ENCODE results near the gene TRANK1. TPM values are rescaled to one million over a fixed set of nuclear protein-coding genes. Genes with fewer than 3 reads are reported as not detected.

Gene TRANK1
- total and polyA plus RNA-seq, 10 donors = 5.3 to 75.6 (median 54.2) TPM

- Histone ChIP-seq H3K27ac (no peak overlapping the region), H3K36me3 (peaks cover 0 to 60% (median 17%) of the 10 kb centered on the region in 6 donors), H3K27me3 (replicated peaks in 1 of 7) (no peaks in the 10 kb centered on the region), H3K4me3 (no peak overlapping the region), H3K4me1 (peaks cover 5 to 33% (median 12%) of the 10 kb centered on the region in 6 donors), H3K9me3 (no peaks in the 10 kb centered on the region)
- intact Hi-C loops (cut with DNase I; ENCODE audit: low total_unique reads) = no loop called here
- WGBS, 5 donors = 91 to 97% (median 92%) methylated on average over 2 of the region's 2 CpGs
- no peak for DNase-seq
- TF ChIP-seq POLR2A (IDR thresholded peaks at IDR 0.05) = no peak
- TF ChIP-seq, protein P1, sequence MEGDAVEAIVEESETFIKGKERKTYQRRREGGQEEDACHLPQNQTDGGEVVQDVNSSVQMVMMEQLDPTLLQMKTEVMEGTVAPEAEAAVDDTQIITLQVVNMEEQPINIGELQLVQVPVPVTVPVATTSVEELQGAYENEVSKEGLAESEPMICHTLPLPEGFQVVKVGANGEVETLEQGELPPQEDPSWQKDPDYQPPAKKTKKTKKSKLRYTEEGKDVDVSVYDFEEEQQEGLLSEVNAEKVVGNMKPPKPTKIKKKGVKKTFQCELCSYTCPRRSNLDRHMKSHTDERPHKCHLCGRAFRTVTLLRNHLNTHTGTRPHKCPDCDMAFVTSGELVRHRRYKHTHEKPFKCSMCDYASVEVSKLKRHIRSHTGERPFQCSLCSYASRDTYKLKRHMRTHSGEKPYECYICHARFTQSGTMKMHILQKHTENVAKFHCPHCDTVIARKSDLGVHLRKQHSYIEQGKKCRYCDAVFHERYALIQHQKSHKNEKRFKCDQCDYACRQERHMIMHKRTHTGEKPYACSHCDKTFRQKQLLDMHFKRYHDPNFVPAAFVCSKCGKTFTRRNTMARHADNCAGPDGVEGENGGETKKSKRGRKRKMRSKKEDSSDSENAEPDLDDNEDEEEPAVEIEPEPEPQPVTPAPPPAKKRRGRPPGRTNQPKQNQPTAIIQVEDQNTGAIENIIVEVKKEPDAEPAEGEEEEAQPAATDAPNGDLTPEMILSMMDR (IDR thresholded peaks at IDR 0.05 in 8 of 11, conservative IDR thresholded peaks at IDR 0.05 in 3 of 11) = no peak
- no peak for TF ChIP-seq POLR2AphosphoS5 (IDR thresholded peaks at IDR 0.05)
Measured at GRCh38 chr3:36871379-36872126, 73.3 kb downstream of the TRANK1 start.

- no peak for DNase-seq
- Histone ChIP-seq H3K4me1 (peaks cover 0 to 29% (median 9%) of the 10 kb centered on the region in 6 donors), H3K9me3 (no peaks in the 10 kb centered on the region), H3K27ac (no peak overlapping the region), H3K4me3 (no peak overlapping the region), H3K27me3 (replicated peaks in 1 of 7) (no peaks in the 10 kb centered on the region), H3K36me3 (peaks cover 0 to 67% (median 10%) of the 10 kb centered on the region in 6 donors)
- 21 to 33% (median 31%) methylated on average over 2 of the region's 2 CpGs for WGBS, 5 donors
- TF ChIP-seq, protein P1 (IDR thresholded peaks at IDR 0.05 in 8 of 11, conservative IDR thresholded peaks at IDR 0.05 in 3 of 11) = peak; percentile 20 to 85 (median 70)
- no peak for TF ChIP-seq POLR2A (IDR thresholded peaks at IDR 0.05)
- intact Hi-C loops (cut with DNase I; ENCODE audit: low total_unique reads) = loop anchor here (5.0 kb wide), 1 partner anchor 137 kb away; no protein-coding TSS in a partner anchor
Measured at GRCh38 chr3:36868614-36869436, 76.0 kb downstream of the TRANK1 start.

DNA sequence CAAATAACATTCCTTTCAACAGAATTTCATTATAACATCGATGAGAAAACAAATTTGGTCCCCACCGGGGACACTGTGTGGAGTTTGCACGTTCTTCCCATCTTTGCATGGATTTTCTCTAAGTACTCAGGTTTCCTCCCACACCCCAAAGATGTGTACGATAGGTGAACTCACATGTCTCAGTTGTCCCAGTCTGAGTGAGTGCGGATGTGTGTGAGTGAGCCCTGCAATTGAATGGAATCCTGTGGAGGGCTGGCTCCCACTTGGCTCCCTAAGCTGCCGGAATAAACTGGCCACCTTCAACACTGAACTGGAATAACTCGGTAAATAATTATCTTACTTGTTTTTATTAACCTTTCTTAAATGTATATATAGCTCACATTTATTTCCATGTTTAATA lies 77.0 kb downstream of the TRANK1 start:
- no peak for DNase-seq
- no peak overlapping the region for H3K4me3 ChIP-seq
- H3K4me1 ChIP-seq = peaks cover 0 to 35% (median 10%) of the 10 kb centered on the region in 6 donors
- 89 to 93% (median 92%) methylated on average over 7 of the region's 7 CpGs for WGBS, 5 donors
- H3K9me3 ChIP-seq = no peaks in the 10 kb centered on the region
- TF ChIP-seq, protein P1 (IDR thresholded peaks at IDR 0.05 in 8 of 11, conservative IDR thresholded peaks at IDR 0.05 in 3 of 11) = no peak
- TF ChIP-seq POLR2AphosphoS5 (IDR thresholded peaks at IDR 0.05) (no peak), POLR2A (IDR thresholded peaks at IDR 0.05) (no peak)
- H3K27ac ChIP-seq = no peak overlapping the region
- intact Hi-C loops (cut with DNase I; ENCODE audit: low total_unique reads) = loop anchor here (5.0 kb wide), 1 partner anchor 136 kb away; no protein-coding TSS in a partner anchor
- no peaks in the 10 kb centered on the region for H3K27me3 ChIP-seq (replicated peaks in 1 of 7)
- peaks cover 0 to 67% (median 14%) of the 10 kb centered on the region in 6 donors for H3K36me3 ChIP-seq
